ENCODE data around the gene INSR.

The INSR gene

GRCh38 chr19:7203332-7203731 lies 90.9 kb downstream of the INSR start:
- Histone ChIP-seq H3K23ac (ENCODE audit: low read length) (no peak overlapping the region), H4K12ac (ENCODE audit: low read depth, low read length) (no peak overlapping the region), H2BK5ac (ENCODE audit: low read depth, low read length, poor library complexity) (no peak overlapping the region), H3K4me1 (ENCODE audit: control insufficient read depth in 1 of 2, insufficient read depth in 2 of 2, low read length in 2 of 2) (peaks cover 0 to 3% of the 10 kb centered on the region in 2 experiments), H3K9ac (ENCODE audit: low read length) (no peak overlapping the region), H3K36me3 (ENCODE audit: control insufficient read depth in 1 of 2, insufficient read depth in 2 of 2, low read length in 2 of 2) (no peaks in the 10 kb centered on the region), H4K91ac (ENCODE audit: low read depth, low read length) (no peak overlapping the region), H3K14ac (ENCODE audit: low read length) (no peak overlapping the region), H3K79me1 (ENCODE audit: low read length) (peaks cover 2% of the 10 kb centered on the region), H2BK12ac (ENCODE audit: low read length) (no peak overlapping the region), H3K4me2 (ENCODE audit: low read length) (no peak overlapping the region), H2AFZ (ENCODE audit: insufficient read depth, low read length, poor library complexity) (no peak overlapping the region), H3K79me2 (ENCODE audit: control insufficient read depth, insufficient read depth, low read length, poor library complexity) (no peaks in the 10 kb centered on the region), H2BK120ac (ENCODE audit: insufficient read depth, low read length, poor library complexity) (no peak overlapping the region), H2AK5ac (ENCODE audit: low read length) (no peak overlapping the region), H3K27ac (ENCODE audit: low read depth, low read length) (no peak overlapping the region), H3K4ac (ENCODE audit: low read depth, low read length) (no peak overlapping the region), H4K8ac (ENCODE audit: low read depth, low read length) (no peak overlapping the region), H3K18ac (ENCODE audit: low read length) (no peak overlapping the region), H3K9me3 (ENCODE audit: insufficient read depth, low read depth, low read length) (no peaks in the 10 kb centered on the region), H3K4me3 (ENCODE audit: low read depth, low read length) (no peak overlapping the region), H3K27me3 (ENCODE audit: insufficient read depth, low read length) (no peaks in the 10 kb centered on the region)
- no peak for DNase-seq
- no CpG with 5 or more reads among the region's 12 CpGs for WGBS (ENCODE audit: extremely low coverage, insufficient coverage, insufficient read length)

- no peak overlapping the region for H4K12ac ChIP-seq (ENCODE audit: low read depth, low read length)
- no peak overlapping the region for H3K23ac ChIP-seq (ENCODE audit: low read length)
- no peak overlapping the region for H3K4me2 ChIP-seq (ENCODE audit: low read length)
- DNase-seq, result no peak
- no peaks in the 10 kb centered on the region for H3K36me3 ChIP-seq (ENCODE audit: control insufficient read depth in 1 of 2, insufficient read depth in 2 of 2, low read length in 2 of 2)
- no peak overlapping the region for H3K9ac ChIP-seq (ENCODE audit: low read length)
- peaks cover 4% of the 10 kb centered on the region for H3K79me1 ChIP-seq (ENCODE audit: low read length)
- no peak overlapping the region for H2AK5ac ChIP-seq (ENCODE audit: low read length)
- H2BK5ac ChIP-seq (ENCODE audit: low read depth, low read length, poor library complexity), result no peak overlapping the region
- no peak overlapping the region for H2BK12ac ChIP-seq (ENCODE audit: low read length)
- no peak overlapping the region for H3K27ac ChIP-seq (ENCODE audit: low read depth, low read length)
- no peak overlapping the region for H4K91ac ChIP-seq (ENCODE audit: low read depth, low read length)
- H3K27me3 ChIP-seq (ENCODE audit: insufficient read depth, low read length), result no peaks in the 10 kb centered on the region
- no peak overlapping the region for H3K18ac ChIP-seq (ENCODE audit: low read length)
- no peak overlapping the region for H2AFZ ChIP-seq (ENCODE audit: insufficient read depth, low read length, poor library complexity)
- no peak overlapping the region for H3K14ac ChIP-seq (ENCODE audit: low read length)
- no peak overlapping the region for H2BK120ac ChIP-seq (ENCODE audit: insufficient read depth, low read length, poor library complexity)
- H3K9me3 ChIP-seq (ENCODE audit: insufficient read depth, low read depth, low read length), result no peaks in the 10 kb centered on the region
- H3K4me1 ChIP-seq (ENCODE audit: control insufficient read depth in 1 of 2, insufficient read depth in 2 of 2, low read length in 2 of 2), result peaks cover 0 to 3% of the 10 kb centered on the region in 2 experiments
- H4K8ac ChIP-seq (ENCODE audit: low read depth, low read length), result no peak overlapping the region
- WGBS (ENCODE audit: extremely low coverage, insufficient coverage, insufficient read length), result no CpG with 5 or more reads among the region's 2 CpGs
- no peak overlapping the region for H3K4ac ChIP-seq (ENCODE audit: low read depth, low read length)
- peaks cover 2% of the 10 kb centered on the region for H3K79me2 ChIP-seq (ENCODE audit: control insufficient read depth, insufficient read depth, low read length, poor library complexity)
- no peak overlapping the region for H3K4me3 ChIP-seq (ENCODE audit: low read depth, low read length)
These were observed 91.3 kb downstream of the INSR start for GRCh38 chr19:7202888-7203287.

- Histone ChIP-seq H2BK120ac (ENCODE audit: insufficient read depth, low read length, poor library complexity) (no peak overlapping the region), H3K4ac (ENCODE audit: low read depth, low read length) (no peak overlapping the region), H4K8ac (ENCODE audit: low read depth, low read length) (no peak overlapping the region), H2AK5ac (ENCODE audit: low read length) (no peak overlapping the region), H4K91ac (ENCODE audit: low read depth, low read length) (no peak overlapping the region), H3K79me2 (ENCODE audit: control insufficient read depth, insufficient read depth, low read length, poor library complexity) (peaks cover 2% of the 10 kb centered on the region), H3K27me3 (ENCODE audit: insufficient read depth, low read length) (no peaks in the 10 kb centered on the region), H3K9ac (ENCODE audit: low read length) (no peak overlapping the region), H2BK12ac (ENCODE audit: low read length) (no peak overlapping the region), H3K4me2 (ENCODE audit: low read length) (no peak overlapping the region), H3K23ac (ENCODE audit: low read length) (no peak overlapping the region), H2AFZ (ENCODE audit: insufficient read depth, low read length, poor library complexity) (no peak overlapping the region), H2BK5ac (ENCODE audit: low read depth, low read length, poor library complexity) (no peak overlapping the region), H3K27ac (ENCODE audit: low read depth, low read length) (no peak overlapping the region), H3K18ac (ENCODE audit: low read length) (no peak overlapping the region), H3K4me1 (ENCODE audit: control insufficient read depth in 1 of 2, insufficient read depth in 2 of 2, low read length in 2 of 2) (peaks cover 3 to 7% of the 10 kb centered on the region in 2 experiments), H3K36me3 (ENCODE audit: control insufficient read depth in 1 of 2, insufficient read depth in 2 of 2, low read length in 2 of 2) (no peaks in the 10 kb centered on the region), H3K14ac (ENCODE audit: low read length) (no peak overlapping the region), H4K12ac (ENCODE audit: low read depth, low read length) (no peak overlapping the region), H3K79me1 (ENCODE audit: low read length) (peaks cover 14% of the 10 kb centered on the region), H3K4me3 (ENCODE audit: low read depth, low read length) (no peak overlapping the region), H3K9me3 (ENCODE audit: insufficient read depth, low read depth, low read length) (no peaks in the 10 kb centered on the region)
- no CpG with 5 or more reads among the region's 4 CpGs for WGBS (ENCODE audit: extremely low coverage, insufficient coverage, insufficient read length)
- DNase-seq, result no peak
These were observed 93.5 kb downstream of the INSR start for GRCh38 chr19:7200736-7201135.

- DNase-seq, result no peak
- no peak overlapping the region for H3K23ac ChIP-seq (ENCODE audit: low read length)
- WGBS (ENCODE audit: extremely low coverage, insufficient coverage, insufficient read length), result no CpG with 5 or more reads among the region's 14 CpGs
- H3K14ac ChIP-seq (ENCODE audit: low read length), result no peak overlapping the region
- H3K4ac ChIP-seq (ENCODE audit: low read depth, low read length), result no peak overlapping the region
- H4K12ac ChIP-seq (ENCODE audit: low read depth, low read length), result no peak overlapping the region
- H2AFZ ChIP-seq (ENCODE audit: insufficient read depth, low read length, poor library complexity), result no peak overlapping the region
- H2AK5ac ChIP-seq (ENCODE audit: low read length), result no peak overlapping the region
- H3K4me3 ChIP-seq (ENCODE audit: low read depth, low read length), result no peak overlapping the region
- no peak overlapping the region for H2BK120ac ChIP-seq (ENCODE audit: insufficient read depth, low read length, poor library complexity)
- H3K9ac ChIP-seq (ENCODE audit: low read length), result no peak overlapping the region
- peaks cover 14% of the 10 kb centered on the region for H3K79me1 ChIP-seq (ENCODE audit: low read length)
- H3K4me2 ChIP-seq (ENCODE audit: low read length), result no peak overlapping the region
- no peaks in the 10 kb centered on the region for H3K27me3 ChIP-seq (ENCODE audit: insufficient read depth, low read length)
- peaks cover 2% of the 10 kb centered on the region for H3K79me2 ChIP-seq (ENCODE audit: control insufficient read depth, insufficient read depth, low read length, poor library complexity)
- no peak overlapping the region for H2BK12ac ChIP-seq (ENCODE audit: low read length)
- H4K8ac ChIP-seq (ENCODE audit: low read depth, low read length), result no peak overlapping the region
- no peak overlapping the region for H4K91ac ChIP-seq (ENCODE audit: low read depth, low read length)
- H3K27ac ChIP-seq (ENCODE audit: low read depth, low read length), result no peak overlapping the region
- no peak overlapping the region for H3K18ac ChIP-seq (ENCODE audit: low read length)
- H3K9me3 ChIP-seq (ENCODE audit: insufficient read depth, low read depth, low read length), result no peaks in the 10 kb centered on the region
- no peaks in the 10 kb centered on the region for H3K36me3 ChIP-seq (ENCODE audit: control insufficient read depth in 1 of 2, insufficient read depth in 2 of 2, low read length in 2 of 2)
- peaks cover 3 to 7% of the 10 kb centered on the region in 2 experiments for H3K4me1 ChIP-seq (ENCODE audit: control insufficient read depth in 1 of 2, insufficient read depth in 2 of 2, low read length in 2 of 2)
- no peak overlapping the region for H2BK5ac ChIP-seq (ENCODE audit: low read depth, low read length, poor library complexity)
These were observed 94.3 kb downstream of the INSR start for GRCh38 chr19:7199613-7200533.

Data from trophoblast cell (in vitro differentiated cells and primary cell).